ENCODE measurements around the gene C6orf89. TPM values are rescaled to one million over a fixed set of nuclear protein-coding genes. Genes with fewer than 3 reads are reported as not detected.

The C6orf89 gene
- total and polyA plus RNA-seq, 5 donors: 53.2 to 83.9 (median 75.3) TPM

DNA sequence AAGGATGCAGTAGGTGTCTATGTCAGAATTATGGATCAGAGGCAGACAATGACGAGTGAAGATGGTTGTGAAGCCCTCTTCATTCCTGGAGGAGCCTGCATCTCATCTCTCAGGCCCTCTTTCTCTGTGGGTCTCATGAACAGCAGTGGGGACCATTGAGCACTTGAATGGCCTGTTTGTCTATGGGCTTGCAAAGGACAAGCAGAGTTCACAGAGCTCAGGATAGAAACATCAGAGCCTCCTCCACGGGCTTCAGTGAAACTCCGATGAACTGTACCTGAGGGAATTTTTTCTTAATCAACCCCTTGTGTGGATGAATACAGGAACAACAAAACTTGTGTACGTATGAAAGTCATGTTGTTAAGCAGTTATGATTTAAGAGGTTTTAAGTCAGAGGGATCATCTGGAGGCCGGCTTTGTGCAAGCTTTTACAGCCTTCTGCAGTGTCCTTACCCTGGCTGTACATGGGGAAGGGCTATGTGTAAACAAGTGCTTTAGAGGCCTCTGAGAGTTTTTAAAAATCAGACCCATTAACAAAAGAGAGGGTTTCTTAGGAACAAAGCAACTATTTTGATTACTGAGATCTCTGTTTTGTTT, 39.1 kb downstream of the C6orf89 start:
- Histone ChIP-seq H3K9me3 (ENCODE audit: control insufficient read depth, low read length) (no peaks in the 10 kb centered on the region), H3K27ac (ENCODE audit: low read length) (no peak overlapping the region), H3K4me3 (ENCODE audit: low read length) (no peak overlapping the region), H3K4me1 (ENCODE audit: control insufficient read depth, insufficient read depth, low read length) (peaks cover 4% of the 10 kb centered on the region), H3K27me3 (ENCODE audit: control insufficient read depth, insufficient read depth) (no peaks in the 10 kb centered on the region)
- ATAC-seq (no peak), DNase-seq (no peak)
- 87% methylated on average over 5 of the region's 5 CpGs for WGBS
- intact Hi-C loops (cut with DNase I): no loop called here

DNA sequence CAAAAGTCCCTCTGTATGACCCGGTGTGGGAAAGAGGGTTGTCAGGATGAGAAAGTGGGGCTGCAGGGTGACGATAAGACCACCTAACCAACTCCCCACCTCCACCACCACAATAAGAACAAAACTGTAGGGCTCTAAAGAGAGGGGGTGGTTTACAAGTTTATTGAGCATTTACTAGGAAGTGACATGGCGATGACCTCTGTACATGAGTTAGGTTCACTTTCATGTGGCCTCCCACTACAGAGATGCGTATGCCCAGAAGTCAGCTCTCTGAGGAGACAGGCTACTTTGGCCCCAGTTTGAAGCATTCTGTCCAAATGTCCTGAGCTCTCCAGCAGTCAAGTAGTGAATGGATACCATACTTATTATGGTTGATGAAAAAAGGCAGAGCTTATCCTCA, 40.1 kb downstream of the C6orf89 start:
- H3K27me3 ChIP-seq (ENCODE audit: control insufficient read depth, insufficient read depth): no peaks in the 10 kb centered on the region
- no peaks in the 10 kb centered on the region for H3K9me3 ChIP-seq (ENCODE audit: control insufficient read depth, low read length)
- DNase-seq (no peak), ATAC-seq (no peak)
- 90% methylated on average over 4 of the region's 4 CpGs for WGBS
- intact Hi-C loops (cut with DNase I): no loop called here
- peaks cover 10% of the 10 kb centered on the region for H3K4me1 ChIP-seq (ENCODE audit: control insufficient read depth, insufficient read depth, low read length)
- H3K27ac ChIP-seq (ENCODE audit: low read length): no peak overlapping the region
- H3K4me3 ChIP-seq (ENCODE audit: low read length): no peak overlapping the region

DNA sequence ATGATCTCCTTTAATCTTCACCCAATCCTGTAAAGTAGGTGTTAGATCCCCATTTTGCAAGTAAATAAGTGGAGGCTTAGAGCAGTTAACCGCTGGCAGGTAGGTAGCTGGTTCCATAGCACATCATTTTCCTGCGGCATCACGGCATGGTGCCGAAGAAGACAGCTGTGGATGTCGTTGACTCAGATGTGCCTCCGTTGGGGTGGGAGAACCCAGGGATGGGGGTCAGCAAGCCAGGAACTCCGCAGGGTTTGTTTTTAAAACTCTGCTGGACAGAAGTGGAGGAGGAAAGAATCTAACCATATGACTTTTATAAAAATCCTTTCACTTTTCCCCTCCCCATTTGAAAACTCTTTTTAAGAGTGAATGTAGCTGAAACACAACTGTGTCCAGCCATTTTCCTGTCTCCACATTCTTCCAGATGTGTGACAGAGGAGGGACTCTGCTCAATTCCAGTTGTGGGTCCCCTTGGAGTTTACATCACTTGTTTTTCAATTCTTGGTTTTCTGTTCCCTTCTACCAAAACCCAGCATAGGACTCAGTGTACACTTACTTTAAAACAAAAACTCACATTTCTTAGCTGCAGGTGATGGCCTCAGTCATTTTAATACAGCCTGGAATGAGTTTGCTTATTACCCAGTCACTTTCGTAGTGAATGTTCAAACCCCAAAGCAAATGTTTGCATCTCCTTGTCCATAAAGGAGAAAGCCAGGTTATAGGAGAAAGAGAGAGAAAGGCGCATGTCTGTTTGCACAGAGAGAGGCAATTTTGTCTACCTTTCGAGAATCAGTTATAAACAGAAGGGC, 41.2 kb downstream of the C6orf89 start:
- Histone ChIP-seq H3K27ac (ENCODE audit: low read length) (no peak overlapping the region), H3K9me3 (ENCODE audit: control insufficient read depth, low read length) (no peaks in the 10 kb centered on the region), H3K4me1 (ENCODE audit: control insufficient read depth, insufficient read depth, low read length) (peaks cover 10% of the 10 kb centered on the region), H3K4me3 (ENCODE audit: low read length) (no peak overlapping the region), H3K27me3 (ENCODE audit: control insufficient read depth, insufficient read depth) (no peaks in the 10 kb centered on the region)
- 72% methylated on average over 10 of the region's 10 CpGs for WGBS
- DNase-seq: no peak
- intact Hi-C loops (cut with DNase I): no loop called here
- no peak for ATAC-seq

DNA sequence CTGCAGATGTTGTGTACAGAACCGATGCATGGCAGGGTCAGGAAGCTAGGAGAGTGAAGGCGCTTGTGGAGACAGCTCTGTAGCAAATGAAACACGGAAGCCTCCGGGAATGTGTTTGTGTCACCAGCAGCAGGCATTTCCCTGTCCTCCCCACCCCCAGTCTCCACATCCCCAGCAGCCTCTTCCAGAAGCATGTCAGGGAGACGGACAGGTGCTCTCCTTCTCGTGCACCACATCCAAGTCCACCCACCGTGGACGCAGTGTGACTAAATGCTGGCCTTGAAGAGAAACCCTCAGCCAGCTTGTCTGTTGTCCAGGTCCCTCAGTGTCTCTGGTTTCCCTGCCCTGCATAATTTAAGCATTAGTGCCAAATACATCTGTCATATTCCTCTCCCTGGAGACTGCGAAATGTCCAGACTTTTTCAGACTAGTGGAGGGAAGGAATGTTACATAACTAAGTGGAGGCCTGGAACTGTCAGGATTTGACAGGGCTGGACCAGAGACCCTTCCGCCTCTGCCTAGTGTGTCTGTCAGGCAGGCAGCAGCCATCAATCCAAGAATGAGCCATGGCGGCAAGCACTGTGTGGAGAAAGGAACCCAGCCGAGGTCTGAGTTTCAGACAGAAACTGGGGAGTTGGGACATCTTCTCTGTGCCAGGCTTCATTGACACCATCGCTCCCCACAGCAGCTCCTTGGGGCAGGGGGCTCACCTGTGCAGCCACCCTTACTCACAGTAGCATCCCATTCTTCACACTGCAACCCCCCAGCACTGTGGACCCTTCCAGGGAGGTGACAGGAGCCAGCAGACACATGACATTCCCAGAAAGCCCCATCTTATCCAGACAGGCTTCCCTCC, 42.2 kb downstream of the C6orf89 start:
- peak; percentile 44 to 56 for ATAC-seq
- 51% methylated on average over 13 of the region's 13 CpGs for WGBS
- H3K9me3 ChIP-seq (ENCODE audit: control insufficient read depth, low read length): no peaks in the 10 kb centered on the region
- intact Hi-C loops (cut with DNase I): no loop called here
- H3K27ac ChIP-seq (ENCODE audit: low read length): peak overlapping the region; percentile 32
- H3K27me3 ChIP-seq (ENCODE audit: control insufficient read depth, insufficient read depth): no peaks in the 10 kb centered on the region
- H3K4me1 ChIP-seq (ENCODE audit: control insufficient read depth, insufficient read depth, low read length): peaks cover 10% of the 10 kb centered on the region
- no peak overlapping the region for H3K4me3 ChIP-seq (ENCODE audit: low read length)
- peak in 1 of 3 donors; percentile 69 for DNase-seq

DNA sequence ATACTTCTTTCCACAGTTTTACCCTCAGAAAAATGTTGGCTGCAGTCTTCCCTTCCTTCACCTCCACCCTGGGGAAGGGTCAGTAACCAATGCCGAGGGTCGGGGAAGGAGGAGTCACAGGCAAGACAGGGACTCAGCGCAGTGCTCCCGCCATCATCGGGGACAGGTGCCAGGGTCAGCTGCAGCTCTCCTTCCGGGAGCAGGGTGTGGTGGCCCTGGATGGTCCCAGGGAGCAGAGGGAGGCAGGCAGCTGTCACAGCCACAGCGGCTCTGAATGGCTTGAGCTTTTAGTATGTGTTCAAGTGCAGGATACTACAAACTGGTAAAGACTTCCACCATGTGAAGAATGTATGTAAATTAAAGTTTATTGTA, 42.8 kb downstream of the C6orf89 start:
- intact Hi-C loops (cut with DNase I): no loop called here
- no peak overlapping the region for H3K4me3 ChIP-seq (ENCODE audit: low read length)
- H3K27ac ChIP-seq (ENCODE audit: low read length): peak overlapping the region; percentile 32
- H3K4me1 ChIP-seq (ENCODE audit: control insufficient read depth, insufficient read depth, low read length): peaks cover 10% of the 10 kb centered on the region
- 55% methylated on average over 7 of the region's 7 CpGs for WGBS
- no peaks in the 10 kb centered on the region for H3K9me3 ChIP-seq (ENCODE audit: control insufficient read depth, low read length)
- DNase-seq: peak in 1 of 3 donors; percentile 75
- no peaks in the 10 kb centered on the region for H3K27me3 ChIP-seq (ENCODE audit: control insufficient read depth, insufficient read depth)
- peak; percentile 52 to 57 for ATAC-seq

DNA sequence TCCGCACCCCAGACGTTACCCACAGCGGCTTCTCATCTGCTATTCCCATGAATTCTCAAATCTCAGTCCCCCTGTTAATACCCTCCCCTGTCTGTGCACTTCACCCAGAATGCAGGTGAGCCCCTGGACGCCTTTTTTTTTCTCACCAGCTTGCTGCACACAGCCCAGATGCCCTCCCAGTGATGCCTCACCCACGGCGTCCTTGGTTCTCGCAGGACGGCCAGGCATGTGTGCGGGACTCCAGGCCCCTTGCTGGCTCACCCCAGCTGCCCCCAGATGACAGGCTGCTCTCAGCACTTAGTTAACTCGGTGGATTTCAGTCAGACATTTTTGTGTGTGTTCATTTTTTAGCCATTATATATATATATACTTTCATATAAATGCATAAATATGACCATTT, 43.4 kb downstream of the C6orf89 start:
- DNase-seq: no peak
- WGBS: 68% methylated on average over 10 of the region's 10 CpGs
- ATAC-seq: peak; percentile 6
- H3K27ac ChIP-seq (ENCODE audit: low read length): no peak overlapping the region
- no peaks in the 10 kb centered on the region for H3K9me3 ChIP-seq (ENCODE audit: control insufficient read depth, low read length)
- H3K4me3 ChIP-seq (ENCODE audit: low read length): no peak overlapping the region
- intact Hi-C loops (cut with DNase I): no loop called here
- no peaks in the 10 kb centered on the region for H3K27me3 ChIP-seq (ENCODE audit: control insufficient read depth, insufficient read depth)
- peaks cover 10% of the 10 kb centered on the region for H3K4me1 ChIP-seq (ENCODE audit: control insufficient read depth, insufficient read depth, low read length)

DNA sequence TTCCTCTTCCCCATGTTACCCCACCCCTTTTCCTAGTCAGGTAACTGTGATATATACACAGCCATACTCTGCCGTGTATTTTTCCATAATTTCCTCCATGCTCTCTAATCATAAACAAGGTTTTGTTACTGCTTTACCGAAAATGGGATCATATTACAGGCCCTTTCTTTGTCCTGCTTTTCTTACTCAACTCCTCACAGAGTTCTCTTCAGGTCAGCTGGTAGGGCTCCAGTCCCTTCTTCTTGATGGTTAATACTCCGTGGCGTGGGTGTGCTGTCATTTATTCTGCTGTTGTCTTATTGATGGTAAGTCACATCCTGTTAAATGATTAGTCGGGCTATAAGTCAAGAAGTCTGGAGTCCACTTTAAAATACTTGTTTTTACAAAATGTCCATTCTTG, 43.9 kb downstream of the C6orf89 start:
- ATAC-seq (peak in 1 of 2 donors; percentile 34), DNase-seq (no peak)
- intact Hi-C loops (cut with DNase I): no loop called here
- Histone ChIP-seq H3K4me1 (ENCODE audit: control insufficient read depth, insufficient read depth, low read length) (peaks cover 10% of the 10 kb centered on the region), H3K27me3 (ENCODE audit: control insufficient read depth, insufficient read depth) (no peaks in the 10 kb centered on the region), H3K9me3 (ENCODE audit: control insufficient read depth, low read length) (no peaks in the 10 kb centered on the region), H3K4me3 (ENCODE audit: low read length) (no peak overlapping the region), H3K27ac (ENCODE audit: low read length) (no peak overlapping the region)
- WGBS: 37% methylated on average over 5 of the region's 5 CpGs

DNA sequence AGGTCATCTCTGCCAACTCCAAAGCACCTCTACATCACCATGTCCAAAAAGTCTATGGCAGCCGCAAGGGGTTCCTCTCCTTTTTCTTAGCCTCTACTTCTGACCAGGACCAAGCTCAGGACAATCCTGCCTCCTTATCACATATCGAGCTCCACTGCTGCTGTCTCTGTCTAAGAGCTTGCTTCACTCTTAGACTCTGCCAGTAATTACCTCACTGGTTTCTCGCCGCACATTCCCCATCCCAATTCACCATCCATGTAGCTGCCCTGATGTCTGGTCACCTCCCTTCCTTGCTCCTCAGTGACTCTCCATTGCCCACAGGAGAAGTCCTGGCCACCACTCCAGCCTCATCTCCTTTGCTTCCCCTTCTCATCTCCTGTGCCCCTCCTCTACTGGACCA, 44.7 kb downstream of the C6orf89 start:
- peaks cover 10% of the 10 kb centered on the region for H3K4me1 ChIP-seq (ENCODE audit: control insufficient read depth, insufficient read depth, low read length)
- 68% methylated on average over 4 of the region's 4 CpGs for whole genome bisulfite sequencing
- H3K4me3 ChIP-seq (ENCODE audit: low read length): no peak overlapping the region
- no peaks in the 10 kb centered on the region for H3K27me3 ChIP-seq (ENCODE audit: control insufficient read depth, insufficient read depth)
- intact Hi-C loops (cut with DNase I): no loop called here
- ATAC-seq (peak; percentile 35 to 54), DNase-seq (no peak)
- no peak overlapping the region for H3K27ac ChIP-seq (ENCODE audit: low read length)
- no peaks in the 10 kb centered on the region for H3K9me3 ChIP-seq (ENCODE audit: control insufficient read depth, low read length)

DNA sequence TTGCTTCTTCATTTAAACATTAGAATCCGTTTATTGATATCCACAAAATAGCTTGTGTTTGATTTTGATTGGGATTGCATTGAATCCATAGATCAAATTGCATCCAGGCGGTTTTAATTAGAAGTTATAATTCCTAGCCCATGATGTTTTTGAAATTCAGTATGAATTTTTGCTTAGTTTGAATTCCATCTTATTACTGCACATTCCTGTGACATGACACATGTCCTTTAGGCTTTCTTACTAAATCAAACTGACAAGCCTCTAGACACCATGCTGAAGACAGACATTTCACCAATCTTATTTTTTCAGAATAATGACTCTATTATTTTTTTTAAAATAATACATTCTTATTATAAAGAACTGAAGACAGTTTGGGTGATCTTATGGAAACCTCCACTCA, 47.4 kb downstream of the C6orf89 start:
- 80% methylated on average over 2 of the region's 2 CpGs for WGBS
- ATAC-seq: no peak
- H3K4me3 ChIP-seq (ENCODE audit: low read length): no peak overlapping the region
- no peaks in the 10 kb centered on the region for H3K27me3 ChIP-seq (ENCODE audit: control insufficient read depth, insufficient read depth)
- no peak overlapping the region for H3K27ac ChIP-seq (ENCODE audit: low read length)
- DNase-seq: no peak
- H3K4me1 ChIP-seq (ENCODE audit: control insufficient read depth, insufficient read depth, low read length): peaks cover 10% of the 10 kb centered on the region
- intact Hi-C loops (cut with DNase I): no loop called here
- H3K9me3 ChIP-seq (ENCODE audit: control insufficient read depth, low read length): no peaks in the 10 kb centered on the region

DNA sequence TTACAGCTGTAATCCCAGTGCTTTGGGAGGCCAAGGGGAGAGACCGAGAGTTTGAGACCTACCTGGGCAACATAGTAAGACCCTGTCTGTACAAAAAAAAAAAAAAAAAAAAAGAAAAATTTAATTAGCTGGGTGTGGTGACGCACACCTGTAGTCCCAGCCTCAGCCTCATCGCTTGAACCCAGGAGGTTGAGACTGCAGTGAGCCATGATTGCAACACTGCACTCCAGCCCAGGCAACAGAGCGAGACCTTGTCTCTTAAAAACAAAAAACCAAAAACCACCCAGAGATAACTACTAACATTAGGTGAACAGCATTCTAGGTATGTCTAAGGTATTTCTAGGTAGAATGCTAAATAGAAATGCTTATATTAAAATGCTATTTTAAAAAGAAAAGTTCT, 47.8 kb downstream of the C6orf89 start:
- no peak overlapping the region for H3K4me3 ChIP-seq (ENCODE audit: low read length)
- no peaks in the 10 kb centered on the region for H3K27me3 ChIP-seq (ENCODE audit: control insufficient read depth, insufficient read depth)
- H3K4me1 ChIP-seq (ENCODE audit: control insufficient read depth, insufficient read depth, low read length): peaks cover 6% of the 10 kb centered on the region
- 98% methylated on average over 4 of the region's 4 CpGs for WGBS
- no peaks in the 10 kb centered on the region for H3K9me3 ChIP-seq (ENCODE audit: control insufficient read depth, low read length)
- no peak for ATAC-seq
- no peak overlapping the region for H3K27ac ChIP-seq (ENCODE audit: low read length)
- no peak for DNase-seq
- intact Hi-C loops (cut with DNase I): no loop called here

DNA sequence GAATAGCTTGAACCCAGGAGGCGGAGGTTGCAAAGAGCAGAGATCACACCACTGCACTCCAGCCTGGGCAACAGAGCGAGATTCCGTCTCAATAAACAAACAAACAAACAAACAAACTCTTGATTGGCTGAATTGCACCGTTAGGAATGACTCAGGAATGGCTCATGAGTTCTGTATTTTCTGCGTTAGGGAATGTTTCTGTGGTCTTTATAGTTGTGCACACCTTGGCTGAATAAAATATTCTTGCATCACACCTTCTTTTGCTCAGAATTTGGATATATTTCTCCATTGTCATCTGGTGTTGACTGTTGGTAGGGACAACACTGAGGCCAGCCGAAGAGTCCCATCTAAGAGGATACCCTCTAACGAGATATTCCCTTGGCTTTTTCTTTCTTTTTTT, 49.1 kb downstream of the C6orf89 start:
- intact Hi-C loops (cut with DNase I): no loop called here
- 94% methylated on average over 7 of the region's 7 CpGs for WGBS
- peaks cover 6% of the 10 kb centered on the region for H3K4me1 ChIP-seq (ENCODE audit: control insufficient read depth, insufficient read depth, low read length)
- no peak for DNase-seq
- no peaks in the 10 kb centered on the region for H3K27me3 ChIP-seq (ENCODE audit: control insufficient read depth, insufficient read depth)
- H3K27ac ChIP-seq (ENCODE audit: low read length): no peak overlapping the region
- ATAC-seq: no peak
- no peak overlapping the region for H3K4me3 ChIP-seq (ENCODE audit: low read length)
- H3K9me3 ChIP-seq (ENCODE audit: control insufficient read depth, low read length): no peaks in the 10 kb centered on the region

Measured in right cardiac atrium (tissue), 5 donors.